ENCODE results near the gene UMODL1. TPM values are rescaled to one million over a fixed set of nuclear protein-coding genes. Genes with fewer than 3 reads are reported as not detected.

UMODL1 gene
- total RNA-seq, 6 experiments from 2014 or later, result 0.06 to 1.2 (median 0.75) TPM; not detected in 2

DNA sequence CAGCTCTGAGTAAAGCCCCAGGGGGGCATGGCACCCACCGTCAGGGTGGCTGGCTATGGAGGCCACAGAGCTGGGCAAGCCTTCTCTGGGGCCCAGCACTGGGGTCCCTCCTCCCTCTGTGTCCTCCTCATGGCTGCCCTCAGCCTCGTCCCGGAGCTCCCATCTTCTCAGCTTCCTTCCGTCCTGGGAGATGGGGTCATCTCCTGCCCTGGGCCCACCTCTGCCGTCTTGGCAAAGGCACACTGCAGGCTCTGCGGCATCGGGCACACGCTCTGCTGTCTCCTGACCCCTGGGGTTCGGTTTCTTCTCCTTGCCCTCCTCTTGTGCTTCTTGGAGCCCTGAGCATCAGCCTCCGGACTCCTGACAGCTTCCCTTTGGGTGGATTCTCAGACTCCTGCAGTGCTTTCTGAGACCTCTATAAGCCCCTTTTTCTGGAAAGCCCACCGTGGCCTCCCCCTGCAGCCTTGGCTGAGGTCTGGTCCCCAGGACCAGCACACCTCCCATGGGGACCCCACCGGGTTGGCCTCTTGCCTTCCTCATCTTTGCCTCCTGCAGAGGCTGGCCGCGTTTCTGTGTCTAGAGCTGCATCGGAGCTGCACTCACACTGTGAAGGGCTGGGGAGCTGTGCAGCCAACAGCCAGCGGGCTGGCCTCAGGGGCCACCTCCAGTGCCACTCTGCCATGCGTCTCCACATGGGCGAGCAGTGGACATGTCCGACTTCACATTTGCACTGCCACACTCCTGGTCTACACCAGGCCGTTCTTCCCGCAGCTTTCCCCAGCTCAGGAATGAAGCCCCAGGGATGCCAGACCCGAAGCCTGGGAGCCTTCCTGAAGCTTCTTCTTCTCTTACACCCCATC, 11.6 kb downstream of the UMODL1 start:
- WGBS (ENCODE audit: insufficient coverage, low coverage, low lambda C conversion rate, missing lambda C conversion rate), result 66% methylated on average over 9 of the region's 22 CpGs
- Histone ChIP-seq H3K9me3 (no peaks in the 10 kb centered on the region), H3K27ac (no peak overlapping the region), H3K4me1 (no peaks in the 10 kb centered on the region), H3K4me3 (no peak overlapping the region), H3K27me3 (no peaks in the 10 kb centered on the region), H3K36me3 (no peaks in the 10 kb centered on the region)
- TF ChIP-seq, protein P1, sequence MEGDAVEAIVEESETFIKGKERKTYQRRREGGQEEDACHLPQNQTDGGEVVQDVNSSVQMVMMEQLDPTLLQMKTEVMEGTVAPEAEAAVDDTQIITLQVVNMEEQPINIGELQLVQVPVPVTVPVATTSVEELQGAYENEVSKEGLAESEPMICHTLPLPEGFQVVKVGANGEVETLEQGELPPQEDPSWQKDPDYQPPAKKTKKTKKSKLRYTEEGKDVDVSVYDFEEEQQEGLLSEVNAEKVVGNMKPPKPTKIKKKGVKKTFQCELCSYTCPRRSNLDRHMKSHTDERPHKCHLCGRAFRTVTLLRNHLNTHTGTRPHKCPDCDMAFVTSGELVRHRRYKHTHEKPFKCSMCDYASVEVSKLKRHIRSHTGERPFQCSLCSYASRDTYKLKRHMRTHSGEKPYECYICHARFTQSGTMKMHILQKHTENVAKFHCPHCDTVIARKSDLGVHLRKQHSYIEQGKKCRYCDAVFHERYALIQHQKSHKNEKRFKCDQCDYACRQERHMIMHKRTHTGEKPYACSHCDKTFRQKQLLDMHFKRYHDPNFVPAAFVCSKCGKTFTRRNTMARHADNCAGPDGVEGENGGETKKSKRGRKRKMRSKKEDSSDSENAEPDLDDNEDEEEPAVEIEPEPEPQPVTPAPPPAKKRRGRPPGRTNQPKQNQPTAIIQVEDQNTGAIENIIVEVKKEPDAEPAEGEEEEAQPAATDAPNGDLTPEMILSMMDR (IDR thresholded peaks at IDR 0.05), result no peak
- no peak for TF ChIP-seq POLR2A (IDR thresholded peaks at IDR 0.05)
- intact Hi-C loops (cut with DNase I), result no loop called here
- ATAC-seq, result no peak
- no peak for DNase-seq

DNA sequence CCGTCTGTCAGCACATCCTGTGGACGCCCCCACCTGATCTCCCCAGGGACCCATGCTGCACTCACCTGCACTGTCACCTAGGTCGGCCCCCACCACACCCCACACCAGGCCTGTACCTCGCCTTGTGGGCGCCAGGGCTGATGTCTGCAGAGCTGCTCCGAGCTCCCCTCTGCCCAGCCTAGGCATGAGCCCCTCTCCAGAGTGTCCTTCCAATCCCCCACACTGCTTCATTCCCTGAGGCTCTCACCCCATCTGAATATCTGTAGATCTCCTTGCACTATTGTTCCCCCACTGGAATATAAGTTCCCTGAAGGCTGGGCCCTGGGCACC, 12.2 kb downstream of the UMODL1 start:
- H3K27ac ChIP-seq, result no peak overlapping the region
- 60% methylated on average over 3 of the region's 6 CpGs for WGBS (ENCODE audit: insufficient coverage, low coverage, low lambda C conversion rate, missing lambda C conversion rate)
- ATAC-seq, result no peak

GRCh38 chr21:42084079-42084478, 13.0 kb downstream of the UMODL1 start:
- TF ChIP-seq, protein P1 (IDR thresholded peaks at IDR 0.05), result no peak

More for the DNA sequence above, 12.2 kb downstream of the UMODL1 start:
- H3K4me1 ChIP-seq, result no peaks in the 10 kb centered on the region
- H3K9me3 ChIP-seq, result no peaks in the 10 kb centered on the region
- H3K36me3 ChIP-seq, result no peaks in the 10 kb centered on the region
- DNase-seq, result no peak
- intact Hi-C loops (cut with DNase I), result no loop called here
- no peaks in the 10 kb centered on the region for H3K27me3 ChIP-seq
- no peak overlapping the region for H3K4me3 ChIP-seq
- TF ChIP-seq, protein P1 (IDR thresholded peaks at IDR 0.05), result no peak
- no peak for TF ChIP-seq POLR2A (IDR thresholded peaks at IDR 0.05)

DNA sequence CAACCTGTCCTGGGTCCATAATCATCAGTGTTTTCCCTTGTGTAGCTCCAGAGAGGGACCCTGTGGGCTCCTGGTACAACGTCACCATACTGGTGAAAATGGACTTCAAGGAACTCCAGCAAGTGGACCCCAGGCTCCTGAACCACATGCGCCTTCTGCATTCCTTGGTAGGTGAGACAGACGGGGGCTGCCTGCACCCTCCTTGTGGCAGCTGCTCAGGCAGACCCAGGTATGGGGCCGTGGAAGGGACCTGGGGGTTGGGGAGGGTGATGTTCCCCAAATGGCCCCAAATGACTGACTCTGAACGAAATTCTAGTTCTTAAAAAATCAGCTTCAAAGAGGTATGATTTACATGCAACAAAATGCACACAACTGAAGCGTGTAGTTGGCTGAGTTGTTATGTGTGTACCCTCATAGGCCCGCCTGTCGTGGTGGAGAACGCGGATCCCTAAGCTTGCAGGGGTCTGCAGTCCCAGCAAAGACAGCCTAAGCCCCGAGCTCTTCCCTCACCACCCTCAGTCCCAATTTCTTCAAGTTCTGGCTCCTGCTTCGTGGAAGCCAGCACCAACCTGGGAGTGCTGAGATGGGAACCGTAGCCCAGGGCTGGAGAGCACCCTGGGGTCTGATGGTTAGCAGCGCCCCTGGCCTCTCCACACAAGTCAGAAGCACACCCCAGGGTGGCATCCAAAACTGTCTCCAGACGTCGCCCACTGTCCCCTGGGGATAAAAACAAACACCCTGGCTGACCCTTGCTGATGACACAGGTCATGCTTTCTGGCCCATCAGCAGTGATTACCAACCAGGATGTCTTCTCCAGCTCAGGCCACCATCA, 14.3 kb downstream of the UMODL1 start:
- Histone ChIP-seq H3K27ac (no peak overlapping the region), H3K36me3 (no peaks in the 10 kb centered on the region), H3K9me3 (no peaks in the 10 kb centered on the region), H3K4me3 (no peak overlapping the region), H3K27me3 (no peaks in the 10 kb centered on the region), H3K4me1 (no peaks in the 10 kb centered on the region)
- TF ChIP-seq, protein P1 (IDR thresholded peaks at IDR 0.05), result no peak
- TF ChIP-seq POLR2A (IDR thresholded peaks at IDR 0.05), result no peak
- intact Hi-C loops (cut with DNase I), result no loop called here
- ATAC-seq, result peak in 2 of 4 donors; percentile 8 to 14
- DNase-seq, result no peak
- 80% methylated on average over 3 of the region's 16 CpGs for WGBS (ENCODE audit: insufficient coverage, low coverage, low lambda C conversion rate, missing lambda C conversion rate)

More at GRCh38 chr21:42084079-42084478, 13.0 kb downstream of the UMODL1 start:
- H3K36me3 ChIP-seq, result no peaks in the 10 kb centered on the region
- H3K4me3 ChIP-seq, result no peak overlapping the region
- no peaks in the 10 kb centered on the region for H3K27me3 ChIP-seq
- intact Hi-C loops (cut with DNase I), result no loop called here
- no peak for DNase-seq
- no peak for ATAC-seq
- H3K9me3 ChIP-seq, result no peaks in the 10 kb centered on the region
- no peak overlapping the region for H3K27ac ChIP-seq
- 89% methylated on average over 6 of the region's 12 CpGs for WGBS (ENCODE audit: insufficient coverage, low coverage, low lambda C conversion rate, missing lambda C conversion rate)
- H3K4me1 ChIP-seq, result no peaks in the 10 kb centered on the region
